GM23338 (cell line): ENCODE results near the gene MAT2A. TPM values are rescaled to one million over a fixed set of nuclear protein-coding genes. Genes with fewer than 3 reads are reported as not detected.
A peak's percentile ranks its signal among the peaks of the same experiment; 100 is the strongest.

Experiments
- ATAC-seq: fragments of 200-7000 bp; cut with Tn5 transposase; 3 replicates; pipeline ENCODE4 v1.9.1; 2020
- DNase-seq: peaks from one replicate; pipeline ENCODE4 v3.0.0-alpha.2; 2015; ENCODE audit warnings: low spot score
- H2AFZ ChIP-seq: fragments of 200-600 bp; sonication (generic); 2 replicates; pipeline ENCODE4 v1.8.0; 2016; ENCODE audit warnings: antibody characterized with exemption, mild to moderate bottlenecking, moderate library complexity
- H3F3A ChIP-seq: fragments of 200-600 bp; sonication (generic); replicated peaks from 2 replicates; pipeline ENCODE4 v1.8.0; 2017; ENCODE audit warnings: antibody characterized with exemption, mixed run types, low read depth
- H3K27ac ChIP-seq: fragments of 200-600 bp; sonication (generic); 2 replicates; pipeline ENCODE4 v1.6.1; 2016; ENCODE audit warnings: low read depth
- H3K27me3 ChIP-seq: fragments of 200-600 bp; sonication (generic); 2 replicates; pipeline ENCODE4 v1.8.0; 2016; ENCODE audit warnings: mild to moderate bottlenecking, mixed run types, moderate library complexity; ENCODE audit not compliant: insufficient read depth
- H3K36me3 ChIP-seq: fragments of 200-600 bp; sonication (generic); 2 replicates; pipeline ENCODE4 v1.8.0; 2016; ENCODE audit warnings: mild to moderate bottlenecking; ENCODE audit not compliant: insufficient read depth
- H3K4me1 ChIP-seq: fragments of 200-600 bp; sonication (generic); 2 replicates; pipeline ENCODE4 v1.8.0; 2016; ENCODE audit warnings: mild to moderate bottlenecking, moderate library complexity; ENCODE audit not compliant: insufficient read depth
- H3K4me2 ChIP-seq: fragments of 200-600 bp; sonication (generic); 2 replicates; pipeline ENCODE4 v1.7.1; 2017; ENCODE audit warnings: mixed run types
- H3K4me3 ChIP-seq: fragments of 200-600 bp; sonication (generic); 2 replicates; pipeline ENCODE4 v1.6.1; 2016; ENCODE audit warnings: mixed run types
- H3K79me2 ChIP-seq: fragments of 200-600 bp; sonication (generic); replicated peaks from 2 replicates; pipeline ENCODE4 v1.8.0; 2017; ENCODE audit warnings: mild to moderate bottlenecking; ENCODE audit not compliant: insufficient read depth
- H3K9me2 ChIP-seq: fragments of 200-600 bp; sonication (generic); 2 replicates; pipeline ENCODE4 v1.8.0; 2017; ENCODE audit not compliant: insufficient read depth
- H4K20me1 ChIP-seq: fragments of 200-600 bp; sonication (generic); replicated peaks from 2 replicates; pipeline ENCODE4 v1.8.0; 2017; ENCODE audit warnings: mild to moderate bottlenecking; ENCODE audit not compliant: insufficient read depth
- H3K27ac Mint-ChIP-seq: 2 replicates; pipeline ENCODE4 v1.8.0; 2020; ENCODE audit warnings: inconsistent platforms, mild to moderate bottlenecking, moderate library complexity, mixed read lengths
- H3K27me3 Mint-ChIP-seq: 3 replicates; pipeline ENCODE4 v1.8.0; 2022; ENCODE audit warnings: low read depth, mild to moderate bottlenecking, moderate library complexity, mixed read lengths, inconsistent platforms; ENCODE audit not compliant: insufficient read depth, poor library complexity
- H3K36me3 Mint-ChIP-seq: 3 replicates; pipeline ENCODE4 v1.8.0; 2021; ENCODE audit warnings: low read depth, mild to moderate bottlenecking, inconsistent platforms, moderate library complexity, mixed read lengths
- H3K4me1 Mint-ChIP-seq: 3 replicates; pipeline ENCODE4 v1.8.0; 2020; ENCODE audit warnings: mild to moderate bottlenecking, inconsistent platforms, mixed read lengths
- H3K4me3 Mint-ChIP-seq: 3 replicates; pipeline ENCODE4 v1.8.0; 2021; ENCODE audit warnings: moderate library complexity, mild to moderate bottlenecking, inconsistent platforms, mixed read lengths
- H3K9me3 Mint-ChIP-seq: 3 replicates; pipeline ENCODE4 v1.8.0; 2020; ENCODE audit warnings: moderate library complexity, mild to moderate bottlenecking, inconsistent platforms, mixed read lengths
- EZH2phosphoT487 ChIP-seq: fragments of 200-600 bp; sonication (generic); IDR thresholded peaks from one replicate; pipeline ENCODE4 v1.8.1; 2018; ENCODE audit warnings: antibody characterized with exemption; ENCODE audit not compliant: unreplicated experiment
- JUNB ChIP-seq: IDR thresholded peaks from one replicate; pipeline ENCODE4 v1.6.1; 2016; ENCODE audit warnings: antibody characterized with exemption; ENCODE audit not compliant: unreplicated experiment
- NANOG ChIP-seq: IDR thresholded peaks from 2 replicates; pipeline ENCODE4 v1.6.1; 2016; ENCODE audit warnings: antibody characterized with exemption, borderline replicate concordance
- STAT1 ChIP-seq: IDR thresholded peaks from one replicate; pipeline ENCODE4 v1.6.1; 2016; ENCODE audit warnings: antibody characterized with exemption; ENCODE audit not compliant: unreplicated experiment
- ZNF114 ChIP-seq: fragments of 250-450 bp; sonication (Bioruptor Pico); IDR thresholded peaks from 2 replicates; pipeline ENCODE4 v1.5.0; 2020; ENCODE audit warnings: mild to moderate bottlenecking, moderate library complexity
- polyA plus RNA-seq: library from polyadenylated mRNA; unstranded; fragments of >200 nt; fragmentation: Nextera tagmentation; extraction: Ambion mirVana; gene quantifications from 2 replicates; pipeline ENCODE4 v1.2.1, GENCODE V29; 2016
- total RNA-seq: library from RNA; depleted of rRNA; stranded (reverse); fragments of >200 nt; shearing (Covaris generic); gene quantifications from 2 replicates; pipeline ENCODE4 v1.2.3, GENCODE V29; 2014
- TF ChIP-seq, protein P1 (sequence below): fragments of 250-450 bp; sonication (Bioruptor Pico); IDR thresholded peaks from 2 replicates; pipeline ENCODE4 v1.5.0; 2020; ENCODE audit warnings: mild to moderate bottlenecking, moderate library complexity
- TF ChIP-seq, protein P2 (sequence below): IDR thresholded peaks from 2 replicates; pipeline ENCODE4 v1.6.1; 2016; ENCODE audit warnings: antibody characterized with exemption

Gene MAT2A
- total and polyA plus RNA-seq, 2 experiments from 2014 or later: 105 to 232 TPM

DNA sequence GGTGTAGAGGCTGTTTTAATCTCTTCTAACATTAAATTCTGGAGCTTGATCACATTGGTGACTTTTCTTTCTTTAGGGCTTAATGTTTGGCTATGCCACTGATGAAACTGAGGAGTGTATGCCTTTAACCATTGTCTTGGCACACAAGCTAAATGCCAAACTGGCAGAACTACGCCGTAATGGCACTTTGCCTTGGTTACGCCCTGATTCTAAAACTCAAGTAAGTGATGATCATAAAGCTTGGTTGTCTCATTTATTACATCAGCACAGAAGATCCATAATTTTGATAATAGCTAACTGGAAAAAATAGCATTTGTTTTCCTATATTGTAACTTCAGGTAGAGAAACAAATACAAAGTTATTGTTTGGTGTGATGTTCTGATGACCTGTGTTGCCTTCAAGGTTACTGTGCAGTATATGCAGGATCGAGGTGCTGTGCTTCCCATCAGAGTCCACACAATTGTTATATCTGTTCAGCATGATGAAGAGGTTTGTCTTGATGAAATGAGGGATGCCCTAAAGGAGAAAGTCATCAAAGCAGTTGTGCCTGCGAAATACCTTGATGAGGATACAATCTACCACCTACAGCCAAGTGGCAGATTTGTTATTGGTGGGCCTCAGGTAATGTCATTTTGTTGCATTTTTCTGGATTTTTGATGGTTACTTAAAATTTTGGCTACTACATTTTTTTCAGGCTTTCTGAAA is 2.9 kb downstream of the MAT2A start (continued):
- TF ChIP-seq, protein P1, sequence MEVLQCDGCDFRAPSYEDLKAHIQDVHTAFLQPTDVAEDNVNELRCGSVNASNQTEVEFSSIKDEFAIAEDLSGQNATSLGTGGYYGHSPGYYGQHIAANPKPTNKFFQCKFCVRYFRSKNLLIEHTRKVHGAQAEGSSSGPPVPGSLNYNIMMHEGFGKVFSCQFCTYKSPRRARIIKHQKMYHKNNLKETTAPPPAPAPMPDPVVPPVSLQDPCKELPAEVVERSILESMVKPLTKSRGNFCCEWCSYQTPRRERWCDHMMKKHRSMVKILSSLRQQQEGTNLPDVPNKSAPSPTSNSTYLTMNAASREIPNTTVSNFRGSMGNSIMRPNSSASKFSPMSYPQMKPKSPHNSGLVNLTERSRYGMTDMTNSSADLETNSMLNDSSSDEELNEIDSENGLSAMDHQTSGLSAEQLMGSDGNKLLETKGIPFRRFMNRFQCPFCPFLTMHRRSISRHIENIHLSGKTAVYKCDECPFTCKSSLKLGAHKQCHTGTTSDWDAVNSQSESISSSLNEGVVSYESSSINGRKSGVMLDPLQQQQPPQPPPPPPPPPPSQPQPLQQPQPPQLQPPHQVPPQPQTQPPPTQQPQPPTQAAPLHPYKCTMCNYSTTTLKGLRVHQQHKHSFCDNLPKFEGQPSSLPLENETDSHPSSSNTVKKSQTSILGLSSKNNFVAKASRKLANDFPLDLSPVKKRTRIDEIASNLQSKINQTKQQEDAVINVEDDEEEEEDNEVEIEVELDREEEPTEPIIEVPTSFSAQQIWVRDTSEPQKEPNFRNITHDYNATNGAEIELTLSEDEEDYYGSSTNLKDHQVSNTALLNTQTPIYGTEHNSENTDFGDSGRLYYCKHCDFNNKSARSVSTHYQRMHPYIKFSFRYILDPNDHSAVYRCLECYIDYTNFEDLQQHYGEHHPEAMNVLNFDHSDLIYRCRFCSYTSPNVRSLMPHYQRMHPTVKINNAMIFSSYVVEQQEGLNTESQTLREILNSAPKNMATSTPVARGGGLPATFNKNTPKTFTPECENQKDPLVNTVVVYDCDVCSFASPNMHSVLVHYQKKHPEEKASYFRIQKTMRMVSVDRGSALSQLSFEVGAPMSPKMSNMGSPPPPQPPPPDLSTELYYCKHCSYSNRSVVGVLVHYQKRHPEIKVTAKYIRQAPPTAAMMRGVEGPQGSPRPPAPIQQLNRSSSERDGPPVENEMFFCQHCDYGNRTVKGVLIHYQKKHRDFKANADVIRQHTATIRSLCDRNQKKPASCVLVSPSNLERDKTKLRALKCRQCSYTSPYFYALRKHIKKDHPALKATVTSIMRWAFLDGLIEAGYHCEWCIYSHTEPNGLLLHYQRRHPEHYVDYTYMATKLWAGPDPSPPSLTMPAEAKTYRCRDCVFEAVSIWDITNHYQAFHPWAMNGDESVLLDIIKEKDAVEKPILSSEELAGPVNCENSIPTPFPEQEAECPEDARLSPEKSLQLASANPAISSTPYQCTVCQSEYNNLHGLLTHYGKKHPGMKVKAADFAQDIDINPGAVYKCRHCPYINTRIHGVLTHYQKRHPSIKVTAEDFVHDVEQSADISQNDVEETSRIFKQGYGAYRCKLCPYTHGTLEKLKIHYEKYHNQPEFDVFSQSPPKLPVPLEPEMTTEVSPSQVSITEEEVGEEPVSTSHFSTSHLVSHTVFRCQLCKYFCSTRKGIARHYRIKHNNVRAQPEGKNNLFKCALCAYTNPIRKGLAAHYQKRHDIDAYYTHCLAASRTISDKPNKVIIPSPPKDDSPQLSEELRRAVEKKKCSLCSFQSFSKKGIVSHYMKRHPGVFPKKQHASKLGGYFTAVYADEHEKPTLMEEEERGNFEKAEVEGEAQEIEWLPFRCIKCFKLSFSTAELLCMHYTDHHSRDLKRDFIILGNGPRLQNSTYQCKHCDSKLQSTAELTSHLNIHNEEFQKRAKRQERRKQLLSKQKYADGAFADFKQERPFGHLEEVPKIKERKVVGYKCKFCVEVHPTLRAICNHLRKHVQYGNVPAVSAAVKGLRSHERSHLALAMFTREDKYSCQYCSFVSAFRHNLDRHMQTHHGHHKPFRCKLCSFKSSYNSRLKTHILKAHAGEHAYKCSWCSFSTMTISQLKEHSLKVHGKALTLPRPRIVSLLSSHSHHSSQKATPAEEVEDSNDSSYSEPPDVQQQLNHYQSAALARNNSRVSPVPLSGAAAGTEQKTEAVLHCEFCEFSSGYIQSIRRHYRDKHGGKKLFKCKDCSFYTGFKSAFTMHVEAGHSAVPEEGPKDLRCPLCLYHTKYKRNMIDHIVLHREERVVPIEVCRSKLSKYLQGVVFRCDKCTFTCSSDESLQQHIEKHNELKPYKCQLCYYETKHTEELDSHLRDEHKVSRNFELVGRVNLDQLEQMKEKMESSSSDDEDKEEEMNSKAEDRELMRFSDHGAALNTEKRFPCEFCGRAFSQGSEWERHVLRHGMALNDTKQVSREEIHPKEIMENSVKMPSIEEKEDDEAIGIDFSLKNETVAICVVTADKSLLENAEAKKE (CRISPR knock-in tag): no peak
- no peak for TF ChIP-seq JUNB

DNA sequence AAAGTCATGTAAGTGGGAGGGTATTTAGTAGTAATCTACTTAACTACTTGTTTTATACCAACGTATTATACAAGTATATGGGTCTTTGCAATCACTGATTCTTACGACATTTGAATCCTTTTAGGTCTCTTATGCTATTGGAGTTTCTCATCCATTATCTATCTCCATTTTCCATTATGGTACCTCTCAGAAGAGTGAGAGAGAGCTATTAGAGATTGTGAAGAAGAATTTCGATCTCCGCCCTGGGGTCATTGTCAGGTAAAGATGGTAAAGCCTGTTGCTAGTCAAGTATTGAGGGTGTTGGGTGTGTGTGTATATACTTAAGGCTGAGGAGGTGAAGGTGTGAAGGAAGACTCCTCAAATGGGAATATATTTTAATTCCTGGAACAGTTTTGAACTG is 3.8 kb downstream of the MAT2A start:
- H3K4me3 ChIP-seq: peak overlapping the region; percentile 17; the same call in 1 of the 2 replicates
- H3K36me3 ChIP-seq: peaks cover 59% of the 10 kb centered on the region
- H3K36me3 Mint-ChIP-seq: peaks cover 81% of the 10 kb centered on the region

More for the DNA sequence above, 3.8 kb downstream of the MAT2A start:
- Mint-ChIP-seq H3K4me3 (peak overlapping the region; percentile 98), H3K27ac (peak overlapping the region; percentile 45), H3K27me3 (peaks cover 22% of the 10 kb centered on the region), H3K4me1 (peaks cover 34% of the 10 kb centered on the region), H3K9me3 (no peaks in the 10 kb centered on the region)
- no peak overlapping the region for H2AFZ ChIP-seq
- no peak for ATAC-seq
- H3K9me2 ChIP-seq: no peaks in the 10 kb centered on the region
- H3F3A ChIP-seq: peaks cover 76% of the 10 kb centered on the region
- TF ChIP-seq STAT1: no peak
- TF ChIP-seq NANOG: no peak
- no peak for TF ChIP-seq EZH2phosphoT487
- TF ChIP-seq, protein P2, sequence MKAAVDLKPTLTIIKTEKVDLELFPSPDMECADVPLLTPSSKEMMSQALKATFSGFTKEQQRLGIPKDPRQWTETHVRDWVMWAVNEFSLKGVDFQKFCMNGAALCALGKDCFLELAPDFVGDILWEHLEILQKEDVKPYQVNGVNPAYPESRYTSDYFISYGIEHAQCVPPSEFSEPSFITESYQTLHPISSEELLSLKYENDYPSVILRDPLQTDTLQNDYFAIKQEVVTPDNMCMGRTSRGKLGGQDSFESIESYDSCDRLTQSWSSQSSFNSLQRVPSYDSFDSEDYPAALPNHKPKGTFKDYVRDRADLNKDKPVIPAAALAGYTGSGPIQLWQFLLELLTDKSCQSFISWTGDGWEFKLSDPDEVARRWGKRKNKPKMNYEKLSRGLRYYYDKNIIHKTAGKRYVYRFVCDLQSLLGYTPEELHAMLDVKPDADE: no peak
- no peak for TF ChIP-seq ZNF114 (CRISPR knock-in tag)
- TF ChIP-seq, protein P1 (CRISPR knock-in tag): no peak
- no peaks in the 10 kb centered on the region for H3K27me3 ChIP-seq
- peaks cover 38% of the 10 kb centered on the region for H4K20me1 ChIP-seq
- H3K27ac ChIP-seq: peak overlapping the region; percentile 100
- H3K79me2 ChIP-seq: peaks cover 44% of the 10 kb centered on the region
- H3K4me1 ChIP-seq: peaks cover 16% of the 10 kb centered on the region
- no peak for DNase-seq
- H3K4me2 ChIP-seq: peak overlapping the region; percentile 96; the same call in 1 of the 2 replicates
